Hair follicular keratinocyte (primary cell): Measurements from ENCODE around the gene ARHGAP35. TPM values are rescaled to one million over a fixed set of nuclear protein-coding genes. Genes with fewer than 3 reads are reported as not detected.

Experiments used
- total RNA-seq: library from RNA; depleted of rRNA; stranded (reverse); fragments of >200 nt; gene quantifications from 2 replicates; pipeline ENCODE4 v1.2.3, GENCODE V29; 2015

The ARHGAP35 gene
- 19.5 and 24.4 TPM in 2 replicates for total RNA-seq

GRCh38 chr19:46860846-46861690 is at the start of gene ARHGAP35:
TSS of gene ARHGAP35 (plus strand) at chr19:46860997. CDS start at chr19:46918676, 57,679 bp downstream.

GRCh38 chr19:46850228-46851203 is 10.3 kb upstream of the ARHGAP35 start, which contains the start of gene AP2S1:
TSS of gene AP2S1 (minus strand) at chr19:46850846. CDS start at chr19:46850766, 80 bp downstream.

Other genes with a start within 250 kb of the ARHGAP35 start
- gene PTGIR, start 235.9 kb upstream of the ARHGAP35 start, total RNA-seq = 0.04 and 1.6 TPM in 2 replicates
- gene GNG8, start 224.8 kb upstream of the ARHGAP35 start, total RNA-seq = not detected in 2 replicates
- 0.23 and 0.27 TPM in 2 replicates for gene DACT3, start 199.8 kb upstream of the ARHGAP35 start, total RNA-seq
- gene PRKD2, start 143.9 kb upstream of the ARHGAP35 start, total RNA-seq = 26.9 and 35.5 TPM in 2 replicates
- gene FKRP, start 114.9 kb upstream of the ARHGAP35 start, total RNA-seq = 11.0 and 19.3 TPM in 2 replicates
- 80.3 and 86.1 TPM in 2 replicates for gene STRN4, start 114.5 kb upstream of the ARHGAP35 start, total RNA-seq
- 294 and 297 TPM in 2 replicates for gene SLC1A5, start 72.4 kb upstream of the ARHGAP35 start, total RNA-seq
- gene AP2S1, start 10.2 kb upstream of the ARHGAP35 start, total RNA-seq = 241 and 373 TPM in 2 replicates
- 0.46 TPM in 1 of 2 replicates, not detected in the other for gene NPAS1, start 158.8 kb downstream of the ARHGAP35 start, total RNA-seq
- gene TMEM160, start 187.6 kb downstream of the ARHGAP35 start, total RNA-seq = 48.2 and 80.9 TPM in 2 replicates